NCI-H146 (cell line): ENCODE measurements around the gene ITSN1.

Experiments used
- DNase-seq: peaks from one replicate; lab custom pipeline; 2025; lab: John Stamatoyannopoulos, UW

The ITSN1 gene

DNA sequence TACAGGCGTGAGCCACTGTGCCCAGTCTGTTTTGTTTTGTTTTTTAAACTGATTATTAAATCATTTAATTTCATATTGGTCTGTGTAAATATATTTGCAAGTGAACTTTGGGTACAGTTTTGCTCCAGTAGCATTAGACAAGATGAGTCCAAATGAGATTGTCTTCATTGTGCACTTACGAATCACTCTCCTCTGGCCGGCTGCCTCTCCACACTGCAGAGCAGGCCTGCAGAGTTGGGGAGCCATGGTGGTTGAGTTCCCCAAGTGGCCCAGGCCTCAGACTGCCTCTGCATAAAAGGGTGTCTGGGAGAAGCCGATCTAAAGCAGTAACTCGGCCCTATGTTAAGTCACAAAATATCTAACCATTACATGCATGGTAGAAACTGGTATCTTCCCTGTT lies 198.5 kb downstream of the ITSN1 start:
- no peak for DNase-seq

DNA sequence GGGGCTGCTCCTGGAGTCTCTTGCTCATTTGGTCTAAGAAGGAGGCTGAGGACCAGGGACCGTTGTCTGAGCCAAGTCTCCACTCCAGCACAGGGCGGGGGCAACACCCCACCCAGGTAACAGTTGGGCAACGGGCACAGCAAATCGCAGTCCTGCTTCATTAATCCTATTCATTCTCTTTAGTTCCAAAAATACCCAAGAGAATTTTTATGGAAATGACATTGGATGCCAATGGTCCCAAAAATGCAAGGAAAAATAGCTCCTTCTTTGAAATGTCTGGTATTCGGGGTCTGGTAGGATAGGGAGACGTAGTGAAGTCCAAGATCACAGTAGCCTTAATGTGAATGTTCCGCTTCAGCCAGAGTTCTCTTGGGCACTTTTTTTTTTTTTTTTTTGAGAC lies 199.3 kb downstream of the ITSN1 start:
- DNase-seq, result no peak

DNA sequence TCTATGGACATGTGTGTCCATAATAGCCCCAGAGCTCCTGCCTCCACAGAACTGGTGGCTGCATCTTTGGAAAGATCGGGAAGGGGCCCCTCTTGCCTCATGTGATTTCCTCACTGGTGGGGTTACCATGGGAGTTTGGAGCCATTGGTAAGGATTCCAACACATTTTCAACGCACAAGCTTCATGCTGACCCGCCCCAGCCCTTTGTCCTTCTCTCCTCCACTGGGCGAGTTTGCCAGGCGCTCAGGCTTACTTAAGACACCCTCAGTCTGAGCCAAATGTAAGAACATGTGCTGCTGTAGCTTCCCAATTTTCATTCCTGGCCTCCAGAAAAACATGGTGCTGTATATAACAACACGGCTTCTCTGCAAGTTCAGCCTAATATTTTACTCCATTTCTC lies 200.9 kb downstream of the ITSN1 start:
- DNase-seq, result no peak

DNA sequence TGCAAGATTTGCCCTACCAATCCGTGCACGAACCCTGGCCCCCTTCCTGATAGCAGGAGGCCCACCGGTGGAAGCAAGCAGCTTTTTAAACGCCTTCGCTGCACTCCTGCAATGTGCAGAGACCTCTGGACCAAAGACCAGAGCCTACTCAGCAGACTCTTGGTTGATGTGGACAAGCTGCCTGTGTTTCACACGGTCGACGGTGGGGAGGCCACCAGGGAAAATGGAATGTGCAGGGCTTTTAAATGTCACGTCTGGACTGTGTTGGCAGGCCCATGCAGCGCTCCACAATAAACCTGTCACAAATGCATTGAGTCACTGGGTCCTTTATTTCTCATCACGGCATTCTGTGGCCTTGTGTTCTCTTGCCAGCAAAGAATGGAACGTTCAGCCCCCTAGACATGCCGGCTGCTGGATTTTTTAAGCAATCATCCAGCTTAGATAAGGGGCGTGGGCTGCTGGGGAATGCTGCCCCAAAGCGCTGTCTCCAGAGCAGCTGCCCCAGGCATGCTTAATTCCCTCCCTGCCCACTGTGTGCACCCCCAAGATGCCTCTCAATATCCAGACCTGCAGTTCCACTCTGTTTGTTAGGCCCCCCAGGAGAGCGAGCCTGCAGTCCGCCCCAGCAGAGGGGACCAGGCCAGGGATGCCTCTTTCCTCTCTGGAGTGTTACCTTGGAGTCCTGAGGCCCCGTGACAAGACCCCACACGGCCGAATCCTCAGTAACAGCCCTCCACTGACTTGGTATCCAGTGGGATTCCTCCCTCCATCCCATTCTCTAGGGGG lies 202.0 kb downstream of the ITSN1 start:
- DNase-seq, result no peak

DNA sequence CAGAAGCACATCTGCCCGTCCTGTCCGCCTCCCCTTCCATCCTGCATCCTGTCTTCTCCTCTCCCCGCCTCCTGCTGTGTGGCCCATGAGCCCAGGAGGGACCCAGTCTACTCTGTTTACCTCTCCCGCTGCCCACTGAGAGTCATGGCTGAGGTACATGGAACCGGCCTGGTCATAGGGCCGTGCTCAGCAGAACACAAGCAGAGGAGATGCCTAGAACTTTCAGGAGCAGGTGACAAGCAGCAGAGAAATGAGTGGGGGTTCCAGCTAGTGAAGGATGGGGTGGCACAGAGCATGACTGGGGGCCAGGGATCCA lies 202.5 kb downstream of the ITSN1 start:
- DNase-seq, result no peak

DNA sequence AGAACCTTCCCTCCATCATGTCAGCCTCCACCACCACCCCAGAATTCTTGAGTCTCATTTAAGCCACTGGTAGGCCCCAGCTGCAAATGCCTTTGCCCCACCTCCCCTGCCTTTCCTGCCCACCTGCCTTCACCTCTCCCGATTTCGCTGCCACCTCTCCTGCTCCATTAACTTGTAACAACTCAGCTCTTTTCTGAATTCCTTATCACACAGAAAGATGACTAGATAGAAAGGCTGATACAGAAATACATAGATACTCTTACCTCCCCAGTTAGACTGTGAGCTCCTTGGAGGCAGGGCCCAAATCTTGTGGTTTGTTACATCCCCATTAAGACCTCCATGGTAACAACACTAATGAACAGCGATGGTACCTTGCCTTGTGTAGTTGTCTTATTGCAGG lies 203.8 kb downstream of the ITSN1 start:
- no peak for DNase-seq

DNA sequence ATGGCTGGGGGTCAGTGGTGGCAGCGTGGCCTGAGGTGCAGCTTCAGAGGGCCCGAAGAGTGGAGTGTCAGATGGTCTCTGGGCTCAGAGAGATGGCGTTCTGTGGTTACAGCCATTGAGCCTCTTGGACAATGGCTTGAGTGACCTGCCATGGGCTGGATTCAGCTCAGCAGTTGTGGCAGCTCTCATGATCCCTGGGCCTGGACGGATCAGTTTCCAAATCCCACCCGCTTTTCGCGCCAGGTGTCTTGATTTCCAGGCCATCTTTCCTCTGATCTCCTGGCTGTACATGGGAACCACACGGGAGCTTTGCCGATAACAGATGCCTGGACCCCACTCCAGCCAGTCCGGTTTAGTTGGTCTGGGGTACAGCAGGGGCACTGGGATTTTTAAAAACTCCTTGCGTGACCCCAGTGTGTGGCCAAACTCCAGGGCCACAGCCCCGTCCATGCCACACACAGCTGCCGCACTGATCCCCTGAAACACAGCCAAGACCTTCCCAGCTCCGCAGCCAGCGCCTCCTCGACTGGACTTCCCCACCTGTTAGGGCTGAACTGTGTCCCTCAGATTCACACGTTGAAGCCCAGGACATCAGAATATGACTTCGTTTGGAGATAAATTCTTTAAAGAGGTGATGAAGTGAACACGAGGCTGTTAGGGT lies 205.4 kb downstream of the ITSN1 start:
- DNase-seq, result no peak

DNA sequence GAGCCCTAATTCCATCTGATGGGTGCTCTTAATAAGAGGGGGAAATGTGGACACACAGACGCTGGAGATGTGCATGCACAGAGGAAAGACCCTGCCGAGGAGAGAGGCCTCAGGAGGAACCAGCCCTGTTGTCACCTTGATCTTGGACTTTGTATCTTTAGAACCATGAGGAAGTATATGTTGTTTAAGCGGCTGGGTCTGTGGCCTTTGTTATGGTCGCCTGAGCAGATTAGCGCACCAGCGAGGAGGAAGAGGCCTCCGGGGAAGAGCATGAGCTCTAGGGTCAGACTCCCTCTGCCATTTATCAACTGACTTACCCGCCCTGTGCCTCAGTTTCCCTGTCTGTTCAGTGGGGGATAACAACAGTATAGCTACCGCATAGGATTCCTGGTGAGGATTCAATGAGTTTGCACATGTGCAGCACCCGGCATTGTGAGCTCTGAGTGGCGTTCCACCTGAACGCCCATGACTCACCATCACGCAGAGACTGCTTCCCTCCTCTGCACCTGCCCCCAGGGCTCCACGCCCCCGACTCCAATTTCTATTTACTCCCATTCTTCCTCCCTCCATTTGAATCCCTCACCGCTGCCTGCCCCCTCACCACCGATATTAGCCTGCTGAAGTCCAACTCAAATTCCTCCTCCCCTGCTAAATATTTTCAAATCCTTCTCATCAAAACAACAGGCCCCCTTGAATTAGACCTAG lies 206.1 kb downstream of the ITSN1 start:
- DNase-seq, result peak; percentile 90

DNA sequence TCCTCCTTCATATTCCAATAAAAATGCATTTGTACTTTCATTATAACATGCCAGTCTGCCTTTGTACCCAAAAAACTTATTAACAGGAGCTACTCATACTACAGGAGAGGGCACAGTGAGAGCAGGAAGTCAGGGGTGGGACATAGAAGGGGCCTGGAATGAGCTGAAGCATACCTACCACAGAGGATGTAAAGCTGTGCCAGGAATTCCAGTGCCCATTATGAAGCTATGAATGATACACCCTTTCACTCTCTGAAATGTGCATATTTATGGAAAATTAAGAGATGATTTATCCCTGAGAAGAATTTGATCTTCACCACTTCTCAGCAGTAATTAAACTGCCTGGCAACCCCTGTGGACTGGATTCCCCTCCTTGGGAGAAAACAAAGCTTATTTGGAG lies 207.5 kb downstream of the ITSN1 start:
- DNase-seq, result no peak

DNA sequence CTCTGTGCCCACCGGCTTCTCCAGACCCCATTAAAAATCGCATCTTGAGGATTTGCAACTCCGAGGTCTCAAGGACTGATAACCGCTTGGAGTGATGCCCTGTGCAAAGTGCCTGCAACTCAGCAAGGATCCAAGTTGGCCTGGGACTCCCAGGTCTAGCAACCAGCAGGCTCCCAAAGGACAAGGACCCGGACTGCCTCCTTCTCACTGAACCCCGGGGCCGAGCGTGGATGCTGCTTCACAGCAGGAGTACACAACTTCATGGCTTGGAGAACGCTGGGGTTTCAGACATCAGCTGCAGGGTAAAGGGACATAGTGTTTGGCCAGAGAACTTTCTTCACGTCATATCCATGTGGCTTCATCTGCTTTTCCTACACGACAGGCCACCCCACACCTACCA lies 208.1 kb downstream of the ITSN1 start:
- no peak for DNase-seq

DNA sequence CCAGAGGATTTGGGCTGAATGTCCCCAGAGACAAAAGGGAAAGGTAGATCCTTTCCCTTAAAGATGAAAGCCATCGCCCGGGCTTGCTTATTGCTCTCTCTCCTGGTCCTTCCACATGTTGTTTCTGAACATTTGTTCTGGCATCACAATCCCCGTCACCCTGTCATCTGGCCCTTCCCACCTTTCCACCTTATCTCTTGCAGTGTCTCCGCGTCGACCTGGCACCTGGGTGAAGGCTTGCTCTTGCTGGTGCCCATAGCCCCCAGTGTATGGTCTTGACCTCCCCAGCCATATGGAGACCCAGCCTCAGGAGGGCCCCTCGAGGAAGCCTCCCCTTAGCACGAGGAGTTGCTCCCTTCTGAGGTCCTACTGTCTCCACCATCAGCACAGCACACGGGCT lies 208.7 kb downstream of the ITSN1 start:
- no peak for DNase-seq

DNA sequence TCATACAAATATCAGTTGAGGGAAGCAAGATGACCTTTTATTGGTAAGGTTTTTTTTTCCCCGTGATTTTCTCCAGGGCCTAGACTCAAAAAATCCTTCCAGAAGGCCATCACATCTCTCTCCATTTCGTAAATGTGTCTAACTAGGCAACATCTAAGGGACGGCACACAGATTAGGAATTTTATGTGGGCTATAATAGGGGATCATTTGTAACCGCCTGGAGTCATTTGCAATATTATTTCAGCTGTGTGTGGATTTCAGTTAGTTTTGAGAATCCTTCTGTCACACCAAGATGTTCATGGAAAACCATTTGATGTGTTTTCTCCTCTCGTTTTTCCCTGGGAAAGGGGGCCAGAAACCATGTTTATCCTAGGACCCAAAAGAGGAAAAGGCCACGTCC lies 210.2 kb downstream of the ITSN1 start:
- no peak for DNase-seq

DNA sequence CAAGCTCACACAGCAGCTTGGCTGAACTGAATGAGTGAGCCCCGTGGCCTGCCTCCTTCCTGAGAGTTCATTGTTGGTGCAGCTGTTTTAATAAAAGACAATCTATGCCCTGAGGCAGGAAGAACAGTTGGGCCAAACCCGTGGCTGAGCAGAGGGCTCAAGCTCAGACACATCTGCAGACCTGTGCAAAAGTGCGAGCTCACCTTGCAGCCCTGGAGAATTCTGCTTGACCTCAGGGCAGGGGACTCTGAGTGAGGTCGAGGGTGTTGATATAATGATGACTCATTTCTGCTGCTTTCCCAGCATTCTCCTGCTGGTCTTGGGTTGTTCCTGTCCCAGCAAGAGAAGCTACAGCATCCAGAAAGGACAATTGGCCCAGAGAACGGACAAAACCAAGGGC lies 212.3 kb downstream of the ITSN1 start:
- peak; percentile 84 for DNase-seq

DNA sequence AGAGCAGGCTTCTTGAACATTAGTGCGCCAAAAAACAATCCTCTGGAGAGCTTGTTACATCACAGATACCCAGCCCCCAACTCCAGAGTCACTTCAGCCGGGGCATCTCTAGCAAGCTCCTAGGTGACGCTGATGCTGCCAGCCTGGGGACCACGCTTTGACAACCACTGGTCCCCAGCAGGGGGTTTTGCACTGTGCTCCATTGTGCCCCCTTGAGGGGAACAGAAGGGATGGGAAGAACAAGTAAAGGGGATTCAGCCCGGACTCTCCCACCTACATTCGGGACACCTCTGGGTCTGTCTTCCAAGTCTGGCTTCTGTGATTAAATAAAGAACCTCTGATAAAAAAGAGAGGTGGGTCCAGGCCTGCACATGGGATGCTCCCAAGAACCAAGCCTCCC lies 212.9 kb downstream of the ITSN1 start:
- no peak for DNase-seq

DNA sequence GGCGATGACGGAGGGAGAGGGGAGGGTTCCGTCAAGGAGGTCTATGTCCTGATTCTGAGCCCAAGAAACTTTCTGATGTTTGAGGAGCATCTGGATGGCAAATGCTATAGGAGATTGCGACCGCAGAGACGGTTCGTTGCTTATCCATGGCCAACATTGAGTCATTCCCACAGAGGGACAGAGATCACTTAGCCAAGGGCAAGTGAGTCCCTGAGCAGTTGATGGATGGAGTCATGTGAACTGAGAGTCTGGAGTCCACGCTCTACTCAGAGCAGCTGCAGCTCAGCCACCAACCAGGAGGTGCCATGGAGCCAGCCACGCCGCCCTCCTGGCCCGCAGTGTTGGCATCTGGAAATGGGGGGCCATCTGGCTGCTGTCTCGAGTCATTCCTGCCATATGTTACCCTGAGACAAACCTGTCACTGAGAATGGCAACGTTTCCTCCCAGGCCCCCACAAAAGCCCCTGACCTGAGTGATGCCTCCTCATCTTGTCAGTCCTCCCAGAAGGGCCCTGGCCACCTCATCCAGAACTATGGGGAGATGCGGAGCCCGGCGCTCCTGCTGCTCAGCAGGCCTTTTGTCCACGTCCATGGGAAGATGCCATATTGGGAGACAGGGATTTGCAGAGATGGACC lies 214.7 kb downstream of the ITSN1 start:
- DNase-seq, result no peak

DNA sequence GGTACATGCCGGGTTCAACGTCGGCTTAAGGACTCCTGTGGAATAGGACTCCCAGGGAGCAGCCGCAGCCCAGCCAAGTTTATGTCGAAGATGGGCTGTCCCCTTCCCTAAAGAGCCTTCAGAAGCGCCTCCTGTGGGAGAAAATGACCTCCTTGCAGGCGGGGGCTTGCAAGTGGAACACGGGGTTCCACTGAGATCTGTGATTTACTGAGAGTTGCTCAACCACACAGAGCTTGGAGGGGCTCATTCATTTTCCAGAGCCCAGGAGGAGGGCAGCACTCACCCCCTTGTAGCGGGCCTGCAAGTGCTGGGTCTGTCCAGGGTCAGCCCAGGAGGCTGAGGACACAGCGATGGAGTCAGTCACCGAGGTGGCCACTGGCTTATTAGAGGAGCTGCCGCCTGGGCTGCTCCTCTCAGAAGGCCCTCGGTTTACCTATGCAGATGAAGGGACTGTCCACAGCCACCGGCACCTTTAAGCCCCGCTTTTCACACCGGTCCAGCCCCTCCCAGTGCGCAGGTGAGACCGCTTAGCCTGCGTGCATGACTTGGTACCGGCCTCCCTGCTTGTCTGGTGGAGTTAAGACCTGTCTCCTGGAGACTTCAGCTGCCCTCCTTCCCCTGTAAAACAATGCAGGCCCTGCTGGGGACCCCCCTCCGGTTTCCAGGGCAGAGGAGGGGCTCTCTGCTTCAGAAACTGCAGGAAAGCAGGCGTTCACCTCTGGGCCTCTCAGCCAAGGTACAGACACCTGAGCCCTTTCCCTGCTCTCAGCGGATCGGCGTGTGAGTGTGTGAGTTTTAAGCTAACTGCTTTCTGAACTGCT lies 215.8 kb downstream of the ITSN1 start:
- DNase-seq, result no peak

DNA sequence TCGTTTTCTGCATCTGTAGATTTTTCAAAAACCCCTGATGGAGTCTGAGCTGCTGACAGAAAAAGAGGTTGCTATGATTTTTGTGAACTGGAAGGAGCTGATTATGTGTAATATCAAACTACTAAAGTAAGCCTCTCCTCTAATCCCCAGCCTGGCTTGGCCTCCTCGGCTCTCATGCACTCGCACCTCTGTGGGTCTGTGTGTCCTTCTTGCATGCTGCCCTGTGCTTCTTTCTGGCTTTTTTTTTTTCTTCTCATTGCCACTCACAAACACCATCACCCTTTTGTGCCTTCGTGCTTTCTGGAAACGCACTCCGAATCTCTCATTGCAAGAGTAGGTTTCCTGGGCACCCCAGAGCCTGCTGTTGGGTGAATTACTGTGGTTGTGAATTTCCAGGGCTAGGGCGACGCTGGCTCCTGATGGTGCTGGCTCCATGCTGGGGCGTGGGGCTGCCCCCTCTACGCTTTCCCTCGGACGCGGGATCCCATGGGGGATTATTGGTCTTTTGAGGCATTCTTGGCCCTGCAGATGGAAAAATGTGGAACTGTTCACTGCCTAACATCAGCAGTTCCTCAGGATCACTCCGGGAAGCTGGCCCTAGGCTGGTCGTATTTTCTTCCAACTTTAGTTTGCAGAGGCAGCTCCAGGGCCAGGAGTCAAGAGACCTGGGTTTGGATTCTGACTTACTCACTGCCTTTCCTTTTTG lies 216.5 kb downstream of the ITSN1 start:
- DNase-seq, result no peak

DNA sequence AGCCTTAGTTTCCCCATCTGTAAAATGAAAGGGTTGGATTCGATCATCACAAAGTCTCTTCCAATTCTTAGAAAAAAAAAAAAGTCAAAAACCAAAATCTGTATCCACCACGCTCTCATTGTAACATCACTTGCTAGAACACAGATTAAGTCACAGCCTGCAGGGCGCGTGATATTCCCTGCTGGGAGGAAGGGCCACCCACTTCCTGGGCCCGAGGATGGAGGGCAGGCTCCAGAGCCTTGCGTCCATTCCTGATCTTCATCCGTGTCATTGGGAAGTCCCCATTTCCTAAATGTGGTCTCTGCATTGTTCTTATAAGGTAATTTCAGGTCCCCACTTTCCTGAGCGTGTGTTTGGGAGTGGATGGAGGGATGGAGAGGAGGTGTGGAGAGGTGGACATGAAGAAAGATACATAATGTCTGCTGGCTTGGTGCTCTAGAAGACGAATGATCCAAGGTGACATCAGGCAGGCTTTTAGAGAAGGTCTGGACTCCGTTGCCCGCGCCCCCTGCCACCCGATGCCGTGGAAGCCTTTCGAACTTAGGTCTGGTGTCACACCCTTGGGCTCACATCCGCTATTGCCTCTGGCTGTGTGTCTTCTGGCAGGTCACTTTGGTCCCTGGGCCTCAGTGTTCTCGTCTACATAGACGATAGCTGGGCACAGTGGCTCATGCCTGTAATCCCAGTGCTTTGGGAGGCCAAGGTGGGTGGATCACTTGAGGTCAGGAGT lies 217.2 kb downstream of the ITSN1 start:
- DNase-seq, result no peak

DNA sequence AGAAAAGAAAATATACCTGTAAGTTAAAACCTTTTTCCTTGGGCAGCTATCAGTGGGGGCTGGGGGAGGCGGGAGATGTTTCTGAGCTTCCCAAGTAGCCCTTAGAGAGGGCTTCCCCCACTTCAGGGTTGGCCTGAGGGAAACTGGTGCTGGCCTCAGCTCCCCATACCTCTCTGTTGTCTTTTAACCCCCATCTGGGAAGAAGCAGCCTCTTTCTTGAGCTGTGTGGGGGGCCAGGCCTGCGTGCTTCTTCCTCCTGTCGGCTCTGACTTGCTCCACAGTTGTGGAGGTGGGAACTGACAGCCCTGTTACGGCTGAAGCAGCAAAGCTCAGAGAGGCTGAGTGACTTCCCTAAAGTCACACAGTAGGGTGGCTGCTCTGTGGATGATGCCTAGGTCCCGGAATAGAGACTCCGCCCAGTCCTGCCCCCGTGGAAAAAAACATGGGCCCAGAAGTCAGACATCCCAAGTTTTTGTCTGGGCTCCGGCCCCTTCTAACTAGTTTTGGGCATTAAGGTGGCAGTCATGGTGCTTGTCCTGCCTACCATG lies 218.1 kb downstream of the ITSN1 start:
- DNase-seq, result no peak

DNA sequence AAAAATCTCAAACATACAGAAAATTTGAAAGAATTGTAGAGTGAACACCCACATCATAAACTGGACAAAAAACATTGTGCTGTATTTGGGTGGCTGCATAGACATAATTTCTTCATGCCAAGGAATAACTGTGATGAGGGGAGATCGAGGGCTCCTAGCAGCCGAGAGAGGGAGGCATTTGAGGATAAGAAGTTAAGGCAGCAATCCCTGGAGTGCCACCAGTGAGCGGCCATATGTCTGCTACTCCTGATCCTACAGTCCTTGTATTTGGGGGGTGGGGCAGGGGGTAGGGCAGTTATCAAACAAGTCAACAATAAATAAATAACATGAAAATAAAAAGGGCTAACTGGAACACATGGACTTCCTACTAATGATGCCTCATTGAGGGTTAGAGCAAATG lies 218.8 kb downstream of the ITSN1 start:
- no peak for DNase-seq
